Measurements from ENCODE around the gene ASIC2.
A peak's percentile ranks its signal among the peaks of the same experiment; 100 is the strongest.

The ASIC2 gene

GRCh38 chr17:33055171-33055611 is 237.9 kb downstream of the ASIC2 start:
- no peak for DNase-seq

- DNase-seq: no peak
Observed at GRCh38 chr17:33054412-33054811, 238.7 kb downstream of the ASIC2 start.

DNA sequence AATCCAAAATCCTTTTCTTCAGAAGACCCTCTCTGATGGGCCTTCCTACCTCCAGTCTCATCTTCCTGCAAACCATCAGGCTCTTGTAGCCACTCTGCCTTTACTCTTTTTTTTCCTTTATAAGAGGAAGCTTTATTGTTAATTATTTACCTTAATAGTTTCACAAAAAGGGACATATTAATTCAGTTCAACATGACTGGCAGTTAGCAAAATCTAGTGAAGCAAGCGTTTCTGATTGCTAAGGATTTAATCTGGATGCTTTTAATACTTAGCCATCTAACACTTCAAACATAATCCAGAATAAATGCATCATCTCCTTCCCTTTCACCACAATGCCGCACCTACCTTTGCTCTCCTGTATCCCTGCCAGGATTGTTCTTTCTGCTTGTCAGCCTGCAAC is 239.4 kb downstream of the ASIC2 start:
- no peak for DNase-seq

DNA sequence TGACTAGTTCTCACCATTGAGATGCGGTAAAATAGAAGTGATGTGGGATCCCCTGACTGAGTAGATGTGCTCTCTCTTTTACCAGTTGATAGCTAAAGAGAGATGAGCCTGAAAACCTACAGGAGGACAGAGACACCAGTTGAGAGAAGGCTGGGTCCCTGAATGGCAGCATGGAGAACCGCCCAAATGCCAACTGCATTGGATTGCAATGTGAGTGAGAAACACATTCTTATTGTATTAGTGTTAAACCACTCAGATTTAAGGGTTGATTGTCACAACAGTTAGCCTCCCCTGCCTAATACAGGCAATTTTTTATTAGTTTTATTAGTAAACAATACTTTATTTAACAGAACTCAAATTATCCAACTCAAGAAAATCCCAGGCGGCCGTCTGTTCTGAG is 240.2 kb downstream of the ASIC2 start:
- DNase-seq: no peak

DNA sequence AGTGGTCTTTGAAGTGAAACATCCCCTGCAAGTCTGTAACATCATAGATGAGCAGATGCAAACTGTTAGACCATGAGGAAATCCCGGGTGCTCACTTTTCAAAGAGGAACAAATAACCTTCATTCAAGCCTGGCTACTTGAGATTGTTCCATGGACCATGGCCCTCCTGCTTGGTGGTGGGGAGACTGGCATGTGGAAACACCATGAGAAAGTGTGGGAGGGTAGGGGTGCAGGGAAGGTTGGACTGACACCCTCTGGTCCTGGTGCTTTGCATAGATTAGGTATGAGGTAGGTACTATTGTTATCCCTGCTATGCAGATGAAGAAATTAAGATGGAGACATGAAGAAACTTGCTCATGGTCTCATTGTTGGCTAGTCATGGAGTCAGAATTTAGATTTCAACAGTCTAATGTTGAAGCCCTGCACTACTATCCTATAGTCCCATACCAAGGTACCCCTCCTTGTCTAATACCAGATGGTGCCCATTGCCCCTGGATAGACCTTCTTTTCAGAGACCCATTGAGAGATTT is 242.4 kb downstream of the ASIC2 start:
- DNase-seq: no peak

DNA sequence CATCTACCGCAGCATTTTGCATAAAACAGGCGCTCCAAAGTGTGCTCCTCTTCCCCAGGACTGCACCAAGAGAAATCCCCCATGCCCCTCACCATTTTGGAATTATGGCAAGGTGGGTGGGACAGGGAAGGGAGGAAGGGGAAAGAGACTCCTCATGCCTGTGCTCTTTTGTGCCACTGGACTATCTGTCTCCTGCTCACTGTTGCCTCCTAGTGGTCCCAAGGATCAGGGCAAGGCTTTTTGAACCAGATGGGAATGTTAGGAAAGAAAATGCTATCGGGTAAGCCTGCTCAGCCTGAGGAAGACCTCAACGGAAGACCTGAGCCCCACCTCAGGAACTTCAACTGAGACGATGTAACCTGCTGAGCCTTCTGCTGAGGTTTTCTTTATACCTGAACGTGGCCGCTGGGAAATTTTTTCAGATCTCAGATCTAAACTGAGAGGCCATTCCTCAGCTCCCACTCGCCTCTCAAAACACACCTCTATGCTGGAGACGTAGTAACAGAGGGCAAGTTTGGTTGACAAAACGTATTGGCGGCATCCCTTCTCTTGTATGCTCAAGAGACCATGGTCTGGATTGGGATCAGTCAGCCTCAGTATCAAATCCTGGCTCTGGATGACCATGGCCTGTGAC is 243.2 kb downstream of the ASIC2 start:
- peak; percentile 10 for DNase-seq

GRCh38 chr17:33046361-33047255 is 246.5 kb downstream of the ASIC2 start:
- no peak for DNase-seq

GRCh38 chr17:33045216-33045615 is 247.9 kb downstream of the ASIC2 start:
- DNase-seq: no peak

DNA sequence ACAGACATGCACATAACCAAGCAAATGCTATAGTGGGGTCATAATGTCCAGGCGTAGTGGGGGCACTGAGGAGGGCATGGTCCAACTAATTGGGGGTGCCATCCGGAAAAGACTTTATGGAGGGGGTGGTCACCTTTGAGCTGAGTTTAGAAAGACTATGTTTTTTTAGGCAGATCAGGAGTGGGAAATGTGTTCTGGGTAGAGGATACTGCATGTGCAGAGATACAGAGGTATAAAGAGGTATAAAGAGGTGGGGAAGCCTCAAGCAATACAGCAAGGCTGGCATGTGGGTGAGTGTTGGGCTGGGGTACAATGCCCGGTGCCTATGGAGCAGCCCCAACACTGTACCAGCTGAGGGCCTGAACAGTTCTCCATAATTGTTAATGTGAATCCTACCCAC is 248.3 kb downstream of the ASIC2 start:
- DNase-seq: no peak

DNA sequence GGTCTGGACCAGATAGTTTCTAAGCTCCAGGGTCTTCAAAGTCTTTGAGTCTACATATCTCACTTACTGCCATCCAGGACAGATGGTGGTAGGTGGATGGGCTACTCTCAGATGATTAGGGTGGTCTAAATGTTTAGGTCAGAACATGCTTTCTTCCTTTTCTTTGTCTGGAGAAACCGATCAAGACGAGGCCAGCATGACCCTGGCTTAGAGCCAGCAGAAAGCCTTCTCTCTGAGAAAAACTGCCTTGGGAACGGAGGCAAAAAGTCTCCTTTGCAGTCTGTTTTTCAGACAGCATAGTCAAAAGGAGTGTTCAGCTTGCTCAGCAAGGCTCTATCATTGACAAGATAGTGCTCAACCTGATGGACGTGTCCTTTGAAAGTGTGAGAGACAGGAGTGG is 252.6 kb downstream of the ASIC2 start:
- DNase-seq: no peak

GRCh38 chr17:33039874-33040273 is 253.2 kb downstream of the ASIC2 start:
- no peak for DNase-seq

DNA sequence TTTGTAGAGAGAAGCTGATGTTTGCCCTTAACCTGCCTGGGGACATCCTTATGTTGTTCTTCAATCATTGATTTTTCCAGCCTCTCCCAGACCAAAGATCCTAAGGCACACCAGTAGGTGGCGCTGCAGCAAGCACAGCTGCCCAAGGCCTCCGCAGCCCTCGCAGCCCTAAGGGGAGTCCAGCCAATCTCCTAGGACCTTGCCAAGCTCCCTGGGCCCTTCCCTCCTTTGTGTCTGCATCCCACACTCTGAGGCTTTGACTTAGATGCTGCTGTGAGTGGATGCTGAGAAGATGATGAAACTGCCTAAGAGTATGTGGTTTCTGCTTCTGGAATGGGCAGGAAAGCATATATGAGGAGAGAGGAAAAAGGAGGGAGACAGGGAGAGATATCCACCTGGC is 254.4 kb downstream of the ASIC2 start:
- peak; percentile 7 for DNase-seq

- no peak for DNase-seq
Observed at GRCh38 chr17:33033176-33033575, 259.9 kb downstream of the ASIC2 start.

- DNase-seq: no peak
Observed at GRCh38 chr17:33028778-33029177, 264.3 kb downstream of the ASIC2 start.

DNA sequence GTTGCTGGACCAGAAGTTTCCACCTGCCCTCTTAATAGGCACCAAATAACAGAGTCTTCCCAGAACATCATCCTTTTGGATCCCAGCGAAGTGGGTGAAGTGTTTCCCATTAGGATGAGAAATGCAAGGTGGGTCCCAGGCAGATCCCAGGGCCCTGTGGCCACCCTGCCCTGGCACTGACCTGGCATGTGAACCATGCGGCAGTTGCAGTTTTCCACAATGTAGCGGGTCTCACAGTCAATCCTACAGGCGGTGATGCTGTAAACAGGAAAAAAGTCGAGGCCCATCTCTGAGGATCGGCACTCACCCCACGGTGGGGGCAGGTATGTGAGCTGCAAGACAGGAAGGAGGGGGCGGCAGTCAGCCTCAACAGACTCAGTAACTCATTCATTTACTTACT is 265.0 kb downstream of the ASIC2 start:
- DNase-seq: no peak

DNA sequence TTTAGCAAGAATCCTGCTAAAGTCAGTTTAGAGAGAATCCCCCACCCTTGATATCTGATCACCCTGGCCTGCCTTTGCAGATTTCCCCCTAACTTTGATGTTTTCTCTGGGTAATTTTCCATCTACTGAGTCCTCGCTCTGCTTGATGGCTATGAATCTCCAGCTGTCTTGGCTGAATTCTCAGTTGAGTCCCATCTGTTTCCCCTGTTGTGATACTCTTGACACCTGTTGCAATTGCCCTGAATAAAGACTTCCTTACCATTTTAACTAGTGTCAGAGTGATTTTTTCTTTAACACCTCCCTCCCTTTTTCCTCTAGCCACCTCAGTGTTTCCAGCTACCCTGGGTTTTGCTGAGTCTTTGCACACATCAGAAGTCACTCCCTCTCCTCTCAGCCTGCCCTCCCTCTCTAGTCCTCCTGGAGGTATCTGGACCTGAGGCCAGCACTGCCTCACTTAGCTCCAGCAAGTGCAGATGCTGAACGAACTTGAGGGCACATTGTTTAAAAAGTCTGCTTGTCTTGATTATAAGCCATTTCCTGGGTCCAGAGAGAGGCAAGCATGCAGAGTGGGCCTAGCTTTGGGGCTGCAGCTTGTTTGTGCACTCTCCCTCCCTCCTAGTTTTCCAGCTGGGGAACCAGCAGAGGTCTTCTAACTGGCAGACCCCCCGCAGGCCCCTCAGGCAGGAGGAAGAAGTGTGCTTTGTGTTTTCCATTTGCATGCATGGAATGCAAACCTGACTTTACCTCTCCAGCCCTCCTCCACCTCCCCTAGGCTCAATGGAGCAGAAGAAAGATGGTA is 268.2 kb downstream of the ASIC2 start:
- no peak for DNase-seq

DNA sequence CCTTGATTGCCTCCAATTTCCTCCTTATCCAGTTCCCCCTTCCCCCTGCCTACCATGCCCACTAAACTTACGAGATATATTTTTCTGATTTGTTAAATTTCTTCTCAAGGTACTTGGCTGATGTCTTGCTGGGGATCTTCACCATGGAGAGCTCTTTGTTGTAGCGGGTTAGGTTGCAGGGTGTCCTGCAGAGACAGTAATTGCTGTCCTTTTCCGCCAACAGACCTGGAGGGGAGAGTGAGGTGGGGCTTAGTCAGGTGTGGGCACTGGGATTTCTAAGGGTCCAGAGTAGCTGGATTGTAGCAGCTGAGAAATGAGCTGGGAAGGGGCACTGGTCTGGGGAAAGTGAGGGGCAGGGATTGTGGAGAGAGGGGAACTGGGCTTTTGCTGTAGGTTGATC is 269.3 kb downstream of the ASIC2 start:
- DNase-seq: no peak

- DNase-seq: no peak
Observed at GRCh38 chr17:33021731-33022408, 271.2 kb downstream of the ASIC2 start.

DNA sequence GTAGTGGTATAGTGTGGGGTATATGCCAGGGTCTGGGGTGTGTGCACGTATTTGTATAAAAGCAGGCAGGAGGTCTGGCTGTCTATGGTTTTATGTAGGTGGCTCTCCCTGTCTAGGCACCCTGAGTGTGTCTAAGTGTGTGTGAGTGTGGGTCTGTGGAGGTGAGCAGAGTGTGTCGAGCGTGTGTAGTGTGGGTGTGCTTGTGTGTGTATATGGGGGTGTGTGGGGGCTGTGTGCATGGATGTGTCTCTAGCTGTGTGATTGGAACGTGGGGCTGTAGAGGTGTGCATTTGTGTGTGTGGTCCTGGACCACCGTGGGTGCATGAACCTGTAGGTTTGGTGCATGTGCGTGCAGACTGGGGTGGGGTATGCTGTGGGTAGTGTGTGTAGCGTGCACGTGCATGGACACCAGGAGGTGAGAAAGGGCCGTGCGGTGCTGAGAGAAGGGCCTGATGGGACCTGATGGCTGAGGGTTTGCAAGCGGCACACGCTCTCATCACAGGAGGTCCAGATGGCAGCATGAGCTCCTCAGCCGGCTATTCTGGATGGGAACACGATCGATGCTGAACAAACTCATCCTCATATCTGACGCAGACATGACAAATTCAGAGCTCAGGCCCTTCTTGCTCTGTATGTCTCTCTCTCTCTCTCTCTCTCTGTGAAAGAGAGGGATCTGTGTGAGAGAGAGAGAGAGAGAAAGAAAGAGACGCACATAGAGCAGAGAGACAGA is 273.8 kb downstream of the ASIC2 start:
- DNase-seq: no peak

- DNase-seq: no peak
Observed at GRCh38 chr17:33017366-33017765, 275.7 kb downstream of the ASIC2 start.

- no peak for DNase-seq
Observed at GRCh38 chr17:33016920-33017319, 276.2 kb downstream of the ASIC2 start.

All from NK-92 treated with Interleukin-12 subunit alpha and Interleukin-12 subunit beta, amount 100 ng/mL, for 24 hours (cell line).